Measurements from ENCODE around the gene ABCC2. TPM values are rescaled to one million over a fixed set of nuclear protein-coding genes. Genes with fewer than 3 reads are reported as not detected.

The ABCC2 gene
- total and polyA plus RNA-seq, 2 experiments from 2014 or later: 0.19 to 0.86 TPM

DNA sequence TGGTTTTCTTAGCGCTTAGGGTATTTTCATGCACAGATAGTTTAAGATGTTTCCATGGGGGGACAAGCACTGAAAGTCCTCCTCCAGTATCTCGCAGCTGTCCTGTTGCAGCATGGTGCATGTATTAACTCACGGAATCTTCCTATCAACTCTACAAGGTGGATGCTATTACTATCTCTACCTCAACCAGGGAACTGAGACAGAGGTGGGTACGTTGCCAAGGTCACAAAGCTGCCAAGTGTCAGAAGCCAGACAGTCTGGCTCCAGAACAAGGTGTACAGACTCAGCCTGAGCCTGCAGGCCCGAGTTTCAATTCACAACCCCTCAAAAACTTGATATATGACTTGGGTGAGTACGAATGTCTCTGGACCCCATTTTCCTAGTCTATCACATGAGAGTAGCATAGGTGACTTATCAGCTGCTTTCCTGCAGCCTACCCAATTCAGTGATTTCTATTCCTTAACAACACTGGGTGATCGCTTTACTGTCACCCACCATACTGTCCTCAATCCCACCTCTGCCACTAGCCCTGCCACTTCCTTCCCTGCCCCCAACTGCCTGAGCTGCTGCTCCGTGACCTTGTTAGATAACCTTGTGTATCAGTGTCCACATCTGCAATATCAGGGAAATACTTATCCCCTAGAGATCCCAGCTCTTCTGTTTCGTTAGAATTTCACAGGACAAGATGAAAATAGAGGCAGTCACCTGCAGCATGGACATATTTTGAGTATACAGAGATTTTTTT lies 92.1 kb downstream of the ABCC2 start:
- WGBS, 2 experiments (ENCODE audit: low coverage in 1 of 2, low lambda C conversion rate in 2 of 2, missing lambda C conversion rate in 2 of 2): 77 to 82% methylated on average over 9 of the region's 9 CpGs
- TF ChIP-seq EZH2phosphoT487 (IDR thresholded peaks at IDR 0.05; ENCODE audit: insufficient read depth, low read depth) (no peak), EZH2 (IDR thresholded peaks at IDR 0.05; ENCODE audit: insufficient read depth, poor library complexity, severe bottlenecking) (no peak)
- Histone ChIP-seq H2AFZ (no peak overlapping the region), H3K27me3 (replicated peaks; ENCODE audit: insufficient read depth) (no peaks in the 10 kb centered on the region), H3K4me3 (no peak overlapping the region), H3K27ac (no peak overlapping the region), H3K36me3 (ENCODE audit: low read depth) (peaks cover 45% of the 10 kb centered on the region), H3K9me3 (ENCODE audit: low read depth) (no peaks in the 10 kb centered on the region), H4K20me1 (ENCODE audit: insufficient read depth) (no peaks in the 10 kb centered on the region), H3K79me2 (ENCODE audit: insufficient read depth) (0 out of 2 replicates have a peak, but pooled peaks cover 5% of the 10 kb centered on the region), H3F3A (ENCODE audit: insufficient read depth) (peaks cover 62% of the 10 kb centered on the region), H3K4me1 (ENCODE audit: insufficient read depth) (no peaks in the 10 kb centered on the region), H3K4me2 (ENCODE audit: unreplicated experiment) (no peak overlapping the region), H3K9ac (no peak overlapping the region), H3K9me2 (ENCODE audit: insufficient read depth) (no peaks in the 10 kb centered on the region)
- in situ Hi-C loops (cut with MboI): no loop called here
- DNase-seq: no peak

DNA sequence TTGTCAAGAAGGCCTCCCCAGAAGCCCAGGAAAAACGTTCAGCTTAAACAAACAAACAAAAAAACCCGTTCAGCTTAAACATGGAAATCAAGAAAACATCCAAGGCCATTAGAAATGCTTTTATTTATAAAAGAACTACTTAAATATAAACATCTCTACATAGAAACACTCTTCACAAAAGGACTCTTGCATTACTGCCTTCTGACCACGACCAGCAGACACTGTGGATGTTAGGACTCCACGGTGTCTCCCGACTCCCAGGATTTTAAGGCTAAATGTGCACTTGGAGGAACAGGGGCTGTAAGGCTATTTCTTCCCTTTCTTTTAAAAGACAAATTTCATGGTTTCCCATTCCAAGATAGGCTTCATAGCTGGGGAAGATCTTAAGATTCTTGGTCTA lies 93.0 kb downstream of the ABCC2 start:
- DNase-seq: no peak
- no peaks in the 10 kb centered on the region for H3K27me3 ChIP-seq (replicated peaks; ENCODE audit: insufficient read depth)
- H3K4me3 ChIP-seq: no peak overlapping the region
- no peak overlapping the region for H3K9ac ChIP-seq
- peaks cover 62% of the 10 kb centered on the region for H3F3A ChIP-seq (ENCODE audit: insufficient read depth)
- H3K9me3 ChIP-seq (ENCODE audit: low read depth): no peaks in the 10 kb centered on the region
- H3K79me2 ChIP-seq (ENCODE audit: insufficient read depth): 0 out of 2 replicates have a peak, but pooled peaks cover 5% of the 10 kb centered on the region
- no peaks in the 10 kb centered on the region for H3K4me1 ChIP-seq (ENCODE audit: insufficient read depth)
- H3K36me3 ChIP-seq (ENCODE audit: low read depth): peaks cover 47% of the 10 kb centered on the region
- no peak for TF ChIP-seq EZH2 (IDR thresholded peaks at IDR 0.05; ENCODE audit: insufficient read depth, poor library complexity, severe bottlenecking)
- TF ChIP-seq EZH2phosphoT487 (IDR thresholded peaks at IDR 0.05; ENCODE audit: insufficient read depth, low read depth): no peak
- H3K27ac ChIP-seq: no peak overlapping the region
- no peaks in the 10 kb centered on the region for H4K20me1 ChIP-seq (ENCODE audit: insufficient read depth)
- in situ Hi-C loops (cut with MboI): no loop called here
- no peaks in the 10 kb centered on the region for H3K9me2 ChIP-seq (ENCODE audit: insufficient read depth)
- H2AFZ ChIP-seq: no peak overlapping the region
- H3K4me2 ChIP-seq (ENCODE audit: unreplicated experiment): no peak overlapping the region
- WGBS, 2 experiments (ENCODE audit: low coverage in 1 of 2, low lambda C conversion rate in 2 of 2, missing lambda C conversion rate in 2 of 2): 88 to 91% methylated on average over 5 of the region's 5 CpGs

DNA sequence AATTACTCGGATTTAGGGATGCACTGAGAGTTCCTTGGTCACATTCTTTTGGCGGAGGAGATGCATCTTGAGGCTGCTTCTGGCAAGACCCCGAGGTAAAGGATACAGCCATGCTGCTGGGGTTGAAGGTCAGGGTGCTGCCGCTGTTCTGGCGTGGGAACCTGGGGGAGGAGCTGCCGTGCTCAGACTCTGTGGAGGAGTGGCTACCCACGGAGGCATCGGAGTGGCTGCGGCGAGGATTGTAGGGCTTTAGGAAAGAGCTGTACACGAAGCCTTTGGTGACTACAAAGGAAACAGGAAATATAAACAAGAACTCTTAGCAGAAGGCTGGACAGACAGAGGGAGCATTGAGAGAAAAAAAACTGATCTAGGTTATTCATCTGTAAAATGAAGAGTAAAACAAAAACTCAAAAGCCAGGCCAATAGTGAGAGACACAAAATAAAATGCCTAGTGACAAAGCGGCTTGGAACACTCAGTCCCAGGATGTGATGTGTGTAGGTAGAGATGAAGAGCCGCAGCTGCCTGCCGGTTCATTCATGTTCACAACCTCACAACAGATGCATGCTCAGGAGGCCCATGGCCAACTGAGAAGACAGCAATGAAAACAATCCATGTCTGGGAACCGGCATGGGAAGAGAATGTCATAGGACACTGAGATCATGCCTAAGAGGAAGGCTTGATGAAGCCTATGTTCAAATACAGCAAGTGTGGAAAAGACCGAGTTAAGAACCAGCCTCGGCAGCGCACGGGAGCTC lies 97.8 kb downstream of the ABCC2 start:
- Histone ChIP-seq H3K36me3 (ENCODE audit: low read depth) (peaks cover 80% of the 10 kb centered on the region), H3K9ac (no peak overlapping the region), H3F3A (ENCODE audit: insufficient read depth) (peaks cover 23% of the 10 kb centered on the region), H2AFZ (no peak overlapping the region), H4K20me1 (ENCODE audit: insufficient read depth) (no peaks in the 10 kb centered on the region), H3K4me2 (ENCODE audit: unreplicated experiment) (no peak overlapping the region), H3K4me3 (no peak overlapping the region), H3K27ac (no peak overlapping the region), H3K27me3 (replicated peaks; ENCODE audit: insufficient read depth) (no peaks in the 10 kb centered on the region), H3K9me3 (ENCODE audit: low read depth) (no peaks in the 10 kb centered on the region), H3K9me2 (ENCODE audit: insufficient read depth) (no peaks in the 10 kb centered on the region), H3K79me2 (ENCODE audit: insufficient read depth) (0 out of 2 replicates have a peak, but pooled peaks cover 9% of the 10 kb centered on the region), H3K4me1 (ENCODE audit: insufficient read depth) (no peaks in the 10 kb centered on the region)
- in situ Hi-C loops (cut with MboI): no loop called here
- TF ChIP-seq EZH2 (IDR thresholded peaks at IDR 0.05; ENCODE audit: insufficient read depth, poor library complexity, severe bottlenecking) (no peak), EZH2phosphoT487 (IDR thresholded peaks at IDR 0.05; ENCODE audit: insufficient read depth, low read depth) (no peak)
- 88 to 90% methylated on average over 19 of the region's 19 CpGs for WGBS, 2 experiments (ENCODE audit: low coverage in 1 of 2, low lambda C conversion rate in 2 of 2, missing lambda C conversion rate in 2 of 2)
- no peak for DNase-seq

DNA sequence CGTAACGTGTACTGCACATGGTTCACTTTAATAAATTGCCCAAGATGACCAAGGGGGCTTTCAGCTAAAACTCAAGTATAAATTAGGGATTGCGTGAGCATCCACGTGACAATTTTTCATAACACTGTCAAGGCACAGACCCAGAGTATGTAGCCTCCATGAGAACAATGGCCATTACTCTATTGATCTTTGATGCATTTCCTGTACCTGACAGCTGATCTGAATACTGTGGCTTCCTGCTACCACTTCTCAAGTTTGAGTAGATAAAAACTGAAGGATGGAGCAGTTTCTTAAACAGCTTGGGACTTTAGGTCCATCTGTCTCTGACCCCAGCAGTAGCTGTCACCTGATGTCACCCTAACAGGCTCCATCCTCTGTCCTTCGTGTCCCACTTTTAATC lies 98.9 kb downstream of the ABCC2 start:
- in situ Hi-C loops (cut with MboI): no loop called here
- Histone ChIP-seq H3K27me3 (replicated peaks; ENCODE audit: insufficient read depth) (no peaks in the 10 kb centered on the region), H3K9ac (no peak overlapping the region), H3K4me1 (ENCODE audit: insufficient read depth) (no peaks in the 10 kb centered on the region), H3F3A (ENCODE audit: insufficient read depth) (peaks cover 14% of the 10 kb centered on the region; the same call in 1 of the 2 replicates), H3K9me3 (ENCODE audit: low read depth) (no peaks in the 10 kb centered on the region), H3K36me3 (ENCODE audit: low read depth) (peaks cover 73% of the 10 kb centered on the region), H3K27ac (no peak overlapping the region), H4K20me1 (ENCODE audit: insufficient read depth) (no peaks in the 10 kb centered on the region), H3K9me2 (ENCODE audit: insufficient read depth) (no peaks in the 10 kb centered on the region), H3K79me2 (ENCODE audit: insufficient read depth) (0 out of 2 replicates have a peak, but pooled peaks cover 9% of the 10 kb centered on the region), H2AFZ (no peak overlapping the region), H3K4me3 (no peak overlapping the region), H3K4me2 (ENCODE audit: unreplicated experiment) (no peak overlapping the region)
- TF ChIP-seq EZH2 (IDR thresholded peaks at IDR 0.05; ENCODE audit: insufficient read depth, poor library complexity, severe bottlenecking) (no peak), EZH2phosphoT487 (IDR thresholded peaks at IDR 0.05; ENCODE audit: insufficient read depth, low read depth) (no peak)
- WGBS, 2 experiments (ENCODE audit: low coverage in 1 of 2, low lambda C conversion rate in 2 of 2, missing lambda C conversion rate in 2 of 2): 90 to 92% methylated on average over 5 of the region's 5 CpGs
- DNase-seq: no peak
